Fibroblast of lung (primary cell): ENCODE measurements around the gene POFUT1. TPM values are rescaled to one million over a fixed set of nuclear protein-coding genes. Genes with fewer than 3 reads are reported as not detected.
"Not testable (repeated sequence)": the region's sequence is repeated elsewhere in the genome, so short reads cannot be mapped to it uniquely, and the experiment has no call there.

Source experiments
- DNase-seq, 2 donors: peaks; one replicate each; pipeline versions ENCODE4 v3.0.0 to v3.0.0-alpha.2; 2010; ENCODE audit warnings: low read depth in 2 of 2
- H2AFZ ChIP-seq: 2 replicates; pipeline ENCODE4 v1.5.1; 2012; ENCODE audit warnings: low read length, control low read depth, inconsistent platforms
- H3K27ac ChIP-seq: 2 replicates; pipeline ENCODE4 v1.5.1; 2011; ENCODE audit warnings: low read length, control low read depth; ENCODE audit not compliant: insufficient read depth
- H3K27me3 ChIP-seq: 2 replicates; pipeline ENCODE4 v1.5.1; 2011; ENCODE audit warnings: mild to moderate bottlenecking, low read length; ENCODE audit not compliant: control insufficient read depth, insufficient read depth
- H3K36me3 ChIP-seq: 2 replicates; pipeline ENCODE4 v1.5.1; 2011; ENCODE audit warnings: low read length; ENCODE audit not compliant: control insufficient read depth, insufficient read depth
- H3K4me1 ChIP-seq: 2 replicates; pipeline ENCODE4 v1.5.1; 2011; ENCODE audit warnings: low read length; ENCODE audit not compliant: control insufficient read depth, insufficient read depth; ENCODE audit errors: extremely low read depth
- H3K4me2 ChIP-seq: 2 replicates; pipeline ENCODE4 v1.5.1; 2011; ENCODE audit warnings: low read length, control low read depth; ENCODE audit not compliant: insufficient read depth; ENCODE audit errors: extremely low read depth
- H3K4me3 ChIP-seq, 4 experiments: fragments of 200-600 bp in 1 of 4; sonication (generic) in 1 of 4; replicated peaks in 1 of 4; 2 replicates each; pipeline ENCODE4 v1.5.1; 2011 to 2016; ENCODE audit warnings: low read length in 4 of 4, low read depth in 3 of 4, mild to moderate bottlenecking in 3 of 4, control low read depth in 2 of 4, inconsistent platforms in 1 of 4, mixed read lengths in 1 of 4; ENCODE audit not compliant: insufficient read depth in 1 of 4; ENCODE audit errors: control extremely low read depth in 1 of 4
- H3K79me2 ChIP-seq: 2 replicates; pipeline ENCODE4 v1.5.1; 2012; ENCODE audit warnings: mild to moderate bottlenecking, low read length, inconsistent platforms; ENCODE audit not compliant: control insufficient read depth, insufficient read depth
- H3K9ac ChIP-seq: 2 replicates; pipeline ENCODE4 v1.5.1; 2011; ENCODE audit warnings: mild to moderate bottlenecking, low read length, control low read depth; ENCODE audit not compliant: insufficient read depth
- H3K9me3 ChIP-seq: 2 replicates; pipeline ENCODE4 v1.5.1; 2012; ENCODE audit warnings: low read depth, low read length; ENCODE audit not compliant: control insufficient read depth, insufficient read depth
- H4K20me1 ChIP-seq: 2 replicates; pipeline ENCODE4 v1.5.1; 2011; ENCODE audit warnings: low read length; ENCODE audit not compliant: control insufficient read depth, insufficient read depth; ENCODE audit errors: extremely low read depth
- CTCF ChIP-seq, 2 donors: IDR thresholded peaks in 1 of 2; conservative IDR thresholded peaks in 1 of 2; 1 replicate in 1 of 2; 2 replicates in 1 of 2; pipeline ENCODE4 v1.5.1; 2011 to 2012; ENCODE audit warnings: low read length in 2 of 2, control low read depth in 1 of 2, inconsistent platforms in 1 of 2, low read depth in 1 of 2, mild to moderate bottlenecking in 1 of 2
- EZH2 ChIP-seq: IDR thresholded peaks from 2 replicates; pipeline ENCODE4 v1.5.1; 2012; ENCODE audit warnings: low read length, control low read depth, mild to moderate bottlenecking; ENCODE audit errors: missing control alignments
- polyA plus RNA-seq, 2 donors: library from polyadenylated mRNA; depleted of rRNA in 1 of 2; stranded (reverse) in 1 of 2; unstranded in 1 of 2; fragments of >200 nt; gene quantifications; 2 replicates each; pipeline ENCODE4 v1.2.1, GENCODE V29; 2011 to 2012; ENCODE audit warnings: missing spikeins in 1 of 2
- total RNA-seq: library from RNA; depleted of rRNA; stranded (reverse); fragments of >200 nt; gene quantifications from 2 replicates; pipeline ENCODE4 v1.2.1, GENCODE V29; 2014

POFUT1 gene
- total and polyA plus RNA-seq, 2 donors (not counting 1 experiment from before 2014, with no cell fraction given) = 32.4 to 41.0 TPM

GRCh38 chr20:32195581-32195980 is 12.1 kb upstream of the POFUT1 start:
- H3K4me1 ChIP-seq = no peaks in the 10 kb centered on the region
- peaks cover 15% of the 10 kb centered on the region for H3K36me3 ChIP-seq
- H3K9me3 ChIP-seq = no peaks in the 10 kb centered on the region
- H4K20me1 ChIP-seq = no peaks in the 10 kb centered on the region
- no peak overlapping the region for H3K4me3 ChIP-seq
- TF ChIP-seq CTCF (conservative IDR thresholded peaks at IDR 0.05 in 1 of 2, IDR thresholded peaks at IDR 0.05 in 1 of 2; ENCODE audit: low read depth in 1 of 2, low read length in 2 of 2) (no peak), EZH2 (no peak)
- no peak overlapping the region for H3K27ac ChIP-seq
- H2AFZ ChIP-seq = no peak overlapping the region
- no peaks in the 10 kb centered on the region for H3K27me3 ChIP-seq
- H3K9ac ChIP-seq = no peak overlapping the region
- no peak overlapping the region for H3K4me2 ChIP-seq
- peaks cover 4% of the 10 kb centered on the region for H3K79me2 ChIP-seq
- DNase-seq = no peak

GRCh38 chr20:32196613-32197012 is 11.1 kb upstream of the POFUT1 start:
- not testable (repeated sequence) for H3K4me2 ChIP-seq, H3K79me2 ChIP-seq, H3K27me3 ChIP-seq, H3K27ac ChIP-seq, DNase-seq, H3K4me3 ChIP-seq, H2AFZ ChIP-seq, H3K9ac ChIP-seq, H3K4me1 ChIP-seq, H3K9me3 ChIP-seq, H4K20me1 ChIP-seq
- H3K36me3 ChIP-seq = peaks cover 19% of the 10 kb centered on the region

GRCh38 chr20:32197136-32197535 is 10.5 kb upstream of the POFUT1 start:
- not testable (repeated sequence) for H3K9me3 ChIP-seq, H2AFZ ChIP-seq, H3K4me2 ChIP-seq, H3K4me1 ChIP-seq, H3K9ac ChIP-seq, DNase-seq, H4K20me1 ChIP-seq, H3K27me3 ChIP-seq, H3K27ac ChIP-seq, H3K4me3 ChIP-seq
- H3K79me2 ChIP-seq = peaks cover 14% of the 10 kb centered on the region
- peaks cover 20% of the 10 kb centered on the region for H3K36me3 ChIP-seq

- peaks cover 28% of the 10 kb centered on the region for H3K79me2 ChIP-seq
- no peaks in the 10 kb centered on the region for H4K20me1 ChIP-seq
- peaks cover 20% of the 10 kb centered on the region for H3K36me3 ChIP-seq
Measured at GRCh38 chr20:32199006-32199405, 8.7 kb upstream of the POFUT1 start.

More at GRCh38 chr20:32199006-32199405, 8.7 kb upstream of the POFUT1 start:
- Histone ChIP-seq H3K4me2 (no peak overlapping the region), H3K27me3 (no peaks in the 10 kb centered on the region), H2AFZ (no peak overlapping the region), H3K27ac (no peak overlapping the region), H3K4me3 (no peak overlapping the region), H3K9me3 (no peaks in the 10 kb centered on the region), H3K9ac (no peak overlapping the region), H3K4me1 (peaks cover 9% of the 10 kb centered on the region)
- DNase-seq = no peak
- TF ChIP-seq CTCF (conservative IDR thresholded peaks at IDR 0.05 in 1 of 2, IDR thresholded peaks at IDR 0.05 in 1 of 2; ENCODE audit: low read depth in 1 of 2, low read length in 2 of 2) (no peak), EZH2 (no peak)
